Cardiac septum (tissue), 1 donor: ENCODE measurements around the gene RPL38. TPM values are rescaled to one million over a fixed set of nuclear protein-coding genes. Genes with fewer than 3 reads are reported as not detected.

Source experiments
- DNase-seq: peaks from one replicate; pipeline ENCODE4 v3.0.0-alpha.2; 2020; ENCODE audit warnings: low spot score
- intact Hi-C: fragments of 100-400 bp; cut with DNase I; formaldehyde crosslinking; loops from one replicate; pipeline ENCODE4 v1.14.0; 2022
- total RNA-seq: library from RNA; stranded (reverse); fragmentation: NEBNext Ultra II Directional; extraction: Animal tissue kit (Norgen Biotek cat#: 25700); gene quantifications from one replicate; pipeline ENCODE4 v1.2.1, GENCODE V29; 2021
- donor health status: DM: no; HTN: no; CAD: no.

The RPL38 gene
- total RNA-seq, 1 donor from 2014 or later: 575 TPM

DNA sequence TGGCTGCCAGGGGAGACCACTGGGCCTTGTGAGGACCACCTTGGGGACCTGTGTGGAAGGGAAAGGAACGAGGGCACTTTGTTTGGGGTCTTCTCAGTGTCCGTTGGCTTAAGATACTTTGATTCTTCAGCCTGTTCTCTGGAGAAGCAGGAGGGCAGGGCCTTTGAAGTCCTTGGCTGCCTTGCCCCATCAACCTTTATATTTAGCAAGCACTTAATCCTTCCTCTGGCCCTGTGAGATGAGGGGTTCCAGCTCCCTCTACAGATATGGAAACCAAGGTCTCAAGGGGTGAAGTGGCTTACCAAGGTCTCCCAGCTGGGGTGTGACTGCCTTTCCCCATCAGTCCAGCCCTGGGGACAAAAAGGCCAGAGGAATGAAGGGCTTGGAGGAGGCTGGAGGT is 38.4 kb downstream of the RPL38 start:
- intact Hi-C loops: loop anchor here (2.0 kb wide), 1 partner anchor 27 kb away; no protein-coding TSS in a partner anchor
- DNase-seq: no peak

- peak; percentile 84 for DNase-seq
- intact Hi-C loops: loop anchor here (2.0 kb wide), 1 partner anchor 28 kb away; no protein-coding TSS in a partner anchor
Measured at GRCh38 chr17:74243013-74243755, 39.7 kb downstream of the RPL38 start.

DNA sequence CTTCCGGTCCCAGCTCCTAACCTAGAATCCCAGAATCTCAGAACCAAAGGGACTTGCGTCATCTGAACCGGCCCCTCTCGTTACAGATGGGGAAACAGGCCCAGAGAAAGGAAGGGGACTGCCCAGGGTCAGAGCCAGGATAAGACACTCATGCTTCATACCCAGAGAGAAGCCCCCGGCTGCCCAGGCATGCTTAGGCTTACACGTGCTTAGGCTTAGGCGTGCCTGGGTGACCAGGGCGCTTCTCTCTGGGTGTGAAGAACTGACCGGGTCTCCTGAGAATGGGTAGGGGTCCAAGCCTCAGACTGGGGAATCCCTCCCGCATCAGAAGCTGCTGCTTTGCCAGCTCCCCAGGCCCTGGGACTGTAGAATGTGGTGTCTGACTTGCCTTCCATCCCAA is 40.6 kb downstream of the RPL38 start:
- intact Hi-C loops: no loop called here
- DNase-seq: no peak

GRCh38 chr17:74244548-74244947 is 41.1 kb downstream of the RPL38 start:
- no peak for DNase-seq
- intact Hi-C loops: no loop called here

DNA sequence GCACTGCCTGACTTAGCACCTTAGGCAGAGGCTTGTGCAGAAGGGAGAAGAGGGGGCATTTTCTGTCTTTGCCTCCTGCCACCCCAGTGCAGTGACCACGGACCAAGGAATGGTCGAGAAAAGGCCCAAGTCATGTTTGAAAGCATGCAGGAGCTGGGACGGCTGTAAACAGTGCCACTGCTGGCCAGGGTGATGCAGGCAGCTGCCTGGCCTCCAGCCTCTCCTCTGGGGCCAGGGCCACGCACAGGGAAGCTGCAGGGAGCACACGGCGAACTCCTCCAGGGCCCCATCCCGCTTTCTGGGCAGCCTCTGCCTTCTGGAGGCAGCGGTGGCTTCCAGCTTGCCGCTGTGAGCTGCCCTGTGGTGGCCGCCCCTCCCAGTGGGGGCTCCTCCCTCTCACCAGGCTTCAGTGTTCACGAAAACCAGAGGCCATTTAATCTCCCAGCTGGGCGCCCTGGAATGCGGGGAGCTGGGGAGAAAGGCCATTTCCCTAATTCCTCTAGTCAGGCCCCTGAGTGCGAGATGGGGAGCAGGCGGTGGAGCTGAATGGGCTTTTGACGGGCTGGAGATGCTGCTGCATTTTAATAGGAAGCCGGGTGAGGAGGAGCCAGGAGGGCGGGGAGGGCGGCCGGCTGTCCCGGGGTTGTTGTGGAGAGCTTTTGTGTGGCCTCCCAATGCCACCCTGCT is 41.8 kb downstream of the RPL38 start:
- DNase-seq: no peak
- intact Hi-C loops: no loop called here

GRCh38 chr17:74245871-74246270 is 42.4 kb downstream of the RPL38 start:
- intact Hi-C loops: no loop called here
- no peak for DNase-seq

DNA sequence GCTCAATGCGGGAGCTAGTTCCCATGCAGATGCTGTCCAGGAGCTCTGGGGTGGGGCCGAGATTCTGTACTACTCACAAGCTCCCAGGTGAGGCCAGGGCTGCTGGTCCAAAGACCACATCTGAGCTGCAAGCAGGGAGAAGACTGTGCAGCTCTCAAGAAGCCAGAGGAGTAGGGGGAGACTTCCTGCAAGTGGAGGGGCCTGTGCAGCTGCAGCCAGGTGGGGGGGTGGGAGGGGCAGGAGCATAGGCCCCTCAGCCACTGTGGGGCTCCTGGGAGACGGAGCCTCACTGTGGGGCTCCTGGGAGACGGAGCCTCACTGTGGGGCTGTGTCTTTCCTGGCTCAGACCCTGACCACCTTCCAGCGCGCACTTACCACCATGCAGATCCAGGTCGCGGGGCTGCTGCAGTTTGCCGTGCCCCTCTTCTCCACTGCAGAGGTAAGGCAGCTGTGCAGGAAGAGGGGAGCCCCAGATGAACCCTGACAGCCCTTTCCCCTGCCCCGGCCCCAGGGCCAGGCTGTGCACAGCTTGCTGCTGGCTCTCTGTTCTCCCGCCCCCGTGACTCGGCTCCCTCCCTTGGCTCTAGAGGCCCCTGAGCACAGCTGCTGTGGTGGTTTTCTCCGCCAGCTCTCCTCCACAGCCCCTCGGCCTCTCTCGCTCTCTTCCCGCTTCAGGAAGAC is 46.3 kb downstream of the RPL38 start:
- intact Hi-C loops: no loop called here
- no peak for DNase-seq

DNA sequence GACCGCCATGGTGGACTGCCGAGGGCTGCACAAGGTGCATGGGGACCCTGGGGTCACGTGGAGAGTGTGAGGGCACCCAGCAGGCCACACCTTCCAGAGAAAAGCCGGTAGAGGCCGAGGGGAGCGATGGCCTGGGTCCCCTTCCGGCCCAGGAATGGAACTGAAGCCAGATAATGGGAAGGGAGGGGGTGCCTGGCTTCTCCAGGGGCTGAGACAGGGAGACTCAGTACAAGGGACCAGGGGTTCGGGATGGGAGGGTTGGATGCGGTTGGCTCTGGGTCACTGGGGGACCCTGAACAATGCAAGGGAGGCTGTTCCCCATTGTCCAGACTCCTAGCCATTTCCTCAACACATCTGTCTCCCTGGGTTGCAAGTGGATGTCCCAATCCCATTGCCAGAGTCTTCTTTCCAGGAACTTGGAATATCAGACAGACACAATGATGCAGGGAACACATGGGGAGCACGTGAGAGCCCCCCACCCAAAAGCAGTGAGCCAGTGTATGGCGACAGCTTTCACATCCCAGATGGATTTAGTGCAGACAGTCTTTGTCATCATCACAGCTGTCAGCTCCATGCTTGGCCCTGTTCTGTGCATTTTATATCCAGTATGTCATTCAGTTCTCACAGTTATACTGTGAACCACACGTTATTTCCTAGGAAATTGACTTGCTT is 47.0 kb downstream of the RPL38 start:
- intact Hi-C loops: no loop called here
- no peak for DNase-seq

GRCh38 chr17:74251051-74251450 is 47.6 kb downstream of the RPL38 start:
- intact Hi-C loops: no loop called here
- DNase-seq: no peak

GRCh38 chr17:74251569-74251968 is 48.1 kb downstream of the RPL38 start:
- intact Hi-C loops: no loop called here

GRCh38 chr17:74252211-74252610 is 48.7 kb downstream of the RPL38 start:
- no peak for DNase-seq
- intact Hi-C loops: no loop called here

More at GRCh38 chr17:74251569-74251968, 48.1 kb downstream of the RPL38 start:
- DNase-seq: no peak

- no peak for DNase-seq
- intact Hi-C loops: no loop called here
Measured at GRCh38 chr17:74253036-74253435, 49.6 kb downstream of the RPL38 start.

DNA sequence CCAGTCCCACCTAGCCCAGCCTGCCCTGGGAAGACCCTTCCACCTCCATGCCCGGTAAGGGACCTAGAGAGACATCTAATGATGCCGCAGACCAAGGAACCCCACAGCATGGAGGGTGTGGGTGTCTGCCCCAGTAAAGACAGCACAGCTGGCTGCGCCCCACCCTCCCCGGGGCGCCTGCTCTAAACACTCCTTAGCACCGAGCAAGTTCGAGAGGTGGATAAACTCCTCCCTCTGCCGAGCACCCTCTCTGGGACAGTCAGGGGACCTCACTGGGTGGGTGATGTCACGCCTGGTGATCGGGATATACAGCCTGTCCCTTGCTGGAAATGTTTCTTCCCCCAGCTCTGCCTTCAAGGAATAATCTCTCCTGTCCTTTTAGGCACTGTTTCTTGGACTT is 53.8 kb downstream of the RPL38 start:
- no peak for DNase-seq
- intact Hi-C loops: no loop called here

DNA sequence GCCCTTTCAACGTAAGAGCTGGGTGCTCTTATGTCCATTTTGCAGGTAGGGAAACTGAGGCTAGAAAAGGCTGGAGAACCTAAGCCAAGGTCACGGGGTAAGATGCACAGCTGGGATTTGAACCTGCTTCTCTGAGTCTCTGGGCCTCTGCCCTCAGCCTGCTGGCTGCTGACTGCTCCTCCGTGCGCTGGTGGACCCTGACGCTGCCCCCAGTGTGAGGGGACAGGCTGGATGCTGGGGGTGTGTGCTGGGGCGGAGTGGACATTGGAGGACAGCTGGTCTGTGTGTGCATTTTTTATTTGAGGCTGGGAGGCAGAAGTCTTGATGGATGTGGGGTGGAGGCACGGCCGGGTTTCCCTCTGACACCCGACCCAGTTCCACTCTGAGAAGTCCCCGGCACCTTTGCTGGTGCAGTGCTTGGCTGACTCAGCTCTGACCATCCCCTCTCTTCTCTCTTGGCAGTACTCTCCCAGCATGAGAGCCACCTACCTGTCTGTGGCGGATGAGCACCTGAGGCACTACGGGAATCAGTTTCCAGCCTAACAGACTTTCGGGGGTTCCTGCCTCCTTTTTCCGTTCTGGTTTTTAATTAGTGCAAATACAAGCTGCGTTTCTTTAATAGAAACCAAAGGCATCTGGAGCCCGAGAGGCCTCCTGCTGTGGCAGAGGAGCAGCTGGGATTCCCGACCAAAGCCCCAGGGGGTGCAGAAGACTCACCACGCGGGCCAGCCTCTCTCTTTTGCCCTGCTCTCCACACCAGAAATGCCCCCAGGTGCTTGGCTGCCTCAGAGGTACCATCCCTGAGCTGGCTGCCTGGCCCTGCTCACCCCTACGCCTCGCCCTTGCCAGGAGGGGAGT is 56.4 kb downstream of the RPL38 start:
- intact Hi-C loops: no loop called here
- no peak for DNase-seq

Other genes with a start within 250 kb of the RPL38 start
- 17.9 TPM for gene TTYH2, start 9.9 kb downstream of the RPL38 start, total RNA-seq
- gene DNAI2, start 70.6 kb downstream of the RPL38 start, total RNA-seq: not detected
- gene KIF19, start 122.5 kb downstream of the RPL38 start, total RNA-seq: 0.08 TPM
- not detected for gene BTBD17, start 158.2 kb downstream of the RPL38 start, total RNA-seq
- gene GPR142, start 163.8 kb downstream of the RPL38 start, total RNA-seq: 0.16 TPM
- 31.7 TPM for gene GPRC5C, start 228.4 kb downstream of the RPL38 start, total RNA-seq